GM19452 (cell line): ENCODE data around the gene KLK5.
"Not testable (repeated sequence)": the region's sequence is repeated elsewhere in the genome, so short reads cannot be mapped to it uniquely, and the experiment has no call there.

Experiments used
- ATAC-seq: cut with Tn5 transposase; IDR thresholded peaks from one replicate; pipeline ENCODE4 v1.9.1; 2021; ENCODE audit not compliant: unreplicated experiment

The KLK5 gene

GRCh38 chr19:50952910-50953309 is at the start of gene KLK5:
Gene KLK5 (minus strand): TSS chr19:50953038. CDS start chr19:50952657, 381 bp downstream.
- no peak for ATAC-seq

GRCh38 chr19:51002089-51002532 is 49.3 kb upstream of the KLK5 start:
- ATAC-seq, result no peak

GRCh38 chr19:51001515-51001914 is 48.7 kb upstream of the KLK5 start, which contains the start of gene KLK8:
Gene KLK8 (minus strand): TSS chr19:51001604. CDS start chr19:51001167, 437 bp downstream.
- no peak for ATAC-seq

- no peak for ATAC-seq
Measured at GRCh38 chr19:51000981-51001380, 48.1 kb upstream of the KLK5 start.

- no peak for ATAC-seq
Measured at GRCh38 chr19:51000426-51000825, 47.6 kb upstream of the KLK5 start.

GRCh38 chr19:50998686-50999085 is 45.8 kb upstream of the KLK5 start:
- no peak for ATAC-seq

GRCh38 chr19:50998061-50998460 is 45.2 kb upstream of the KLK5 start:
- ATAC-seq, result no peak

GRCh38 chr19:50994129-50994528 is 41.3 kb upstream of the KLK5 start:
- no peak for ATAC-seq

- ATAC-seq, result no peak
Measured at GRCh38 chr19:50992666-50993035, 39.8 kb upstream of the KLK5 start.

GRCh38 chr19:50984416-50984815 is 31.6 kb upstream of the KLK5 start:
- ATAC-seq, result not testable (repeated sequence)

- no peak for ATAC-seq
Measured at GRCh38 chr19:50983625-50984292, 30.9 kb upstream of the KLK5 start, which contains the start of gene KLK7. Gene KLK7 (minus strand): TSS chr19:50983917. CDS start chr19:50982399, 1,518 bp downstream.

- no peak for ATAC-seq
Measured at GRCh38 chr19:50982186-50982585, 29.3 kb upstream of the KLK5 start.

GRCh38 chr19:50981587-50982146 is 28.8 kb upstream of the KLK5 start:
- ATAC-seq, result no peak

GRCh38 chr19:50980208-50980607 is 27.4 kb upstream of the KLK5 start:
- ATAC-seq, result no peak

- no peak for ATAC-seq
Measured at GRCh38 chr19:50979758-50980157, 26.9 kb upstream of the KLK5 start.

GRCh38 chr19:50978772-50979390 is 26.0 kb upstream of the KLK5 start:
- ATAC-seq, result no peak

- ATAC-seq, result no peak
Measured at GRCh38 chr19:50977626-50978025, 24.8 kb upstream of the KLK5 start.

GRCh38 chr19:50975766-50976165 is 22.9 kb upstream of the KLK5 start:
- ATAC-seq, result no peak

GRCh38 chr19:50974702-50975556 is 22.1 kb upstream of the KLK5 start:
- no peak for ATAC-seq

- no peak for ATAC-seq
Measured at GRCh38 chr19:50972795-50973376, 20.0 kb upstream of the KLK5 start.

GRCh38 chr19:50969810-50970209 is 17.0 kb upstream of the KLK5 start:
- ATAC-seq, result not testable (repeated sequence)
